GM18861 (cell line): Measurements from ENCODE around the gene TMTC2.
"Not testable (repeated sequence)": the region's sequence is repeated elsewhere in the genome, so short reads cannot be mapped to it uniquely, and the experiment has no call there.

Experiments used
- ATAC-seq: cut with Tn5 transposase; IDR thresholded peaks from one replicate; pipeline ENCODE4 v1.9.1; 2021; ENCODE audit not compliant: unreplicated experiment

Gene TMTC2

DNA sequence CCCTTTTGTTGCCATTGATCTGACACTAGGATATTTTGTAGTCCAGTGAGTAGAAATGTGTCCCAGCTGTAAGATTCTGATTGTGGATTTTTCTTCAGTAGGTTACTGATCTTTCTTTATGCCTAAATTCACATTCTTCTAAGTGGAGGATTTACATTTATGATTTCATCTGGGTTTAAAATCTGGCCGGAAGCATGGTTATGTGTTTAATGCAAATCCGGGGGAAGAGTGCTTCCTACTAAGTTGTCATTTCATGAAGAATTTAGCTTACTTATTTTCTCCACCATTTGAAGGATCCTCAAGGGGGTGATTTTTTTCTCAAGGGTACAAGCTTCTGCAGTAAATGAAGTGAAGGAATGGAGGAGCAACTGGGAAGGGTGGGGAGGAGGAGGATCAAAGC lies 96.7 kb downstream of the TMTC2 start:
- ATAC-seq = no peak

DNA sequence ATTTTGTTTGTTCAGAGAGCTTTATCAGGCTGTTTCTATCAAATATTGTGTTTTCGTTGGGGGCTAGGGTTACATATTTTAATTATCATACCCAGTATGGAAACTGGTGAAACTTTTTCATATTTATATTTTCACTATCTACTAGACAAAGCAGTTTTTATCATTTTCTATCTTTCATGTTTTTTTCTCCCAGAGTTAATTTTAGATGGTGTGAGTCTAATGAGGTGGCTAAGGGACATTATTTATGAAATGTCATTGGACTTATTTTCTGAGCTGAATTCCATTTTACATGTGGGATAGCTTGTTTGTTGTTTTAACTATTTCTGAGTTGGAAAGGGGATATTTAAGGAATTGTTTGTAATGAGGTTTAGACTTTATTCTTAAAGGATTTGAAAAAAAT lies 100.3 kb downstream of the TMTC2 start:
- ATAC-seq = no peak

DNA sequence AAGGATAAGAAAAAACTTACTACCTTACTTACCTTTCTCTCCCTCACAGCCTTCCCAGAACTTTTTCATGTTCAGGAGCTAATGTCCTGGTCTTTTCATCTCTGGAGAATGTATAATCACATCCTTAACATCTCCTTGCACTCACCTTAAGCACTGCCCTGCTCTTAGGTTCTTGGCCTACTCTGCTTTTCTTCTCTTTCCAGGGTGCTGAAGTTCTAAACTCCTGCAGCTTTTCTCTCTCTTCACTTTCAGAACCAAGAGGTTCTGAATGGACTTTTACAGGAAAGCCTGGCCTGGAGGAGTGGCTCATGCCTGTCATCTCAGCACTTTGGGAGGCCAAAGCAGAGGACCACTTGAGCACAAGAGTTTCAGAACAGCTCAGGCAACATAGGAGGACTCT lies 101.9 kb downstream of the TMTC2 start:
- ATAC-seq = no peak

DNA sequence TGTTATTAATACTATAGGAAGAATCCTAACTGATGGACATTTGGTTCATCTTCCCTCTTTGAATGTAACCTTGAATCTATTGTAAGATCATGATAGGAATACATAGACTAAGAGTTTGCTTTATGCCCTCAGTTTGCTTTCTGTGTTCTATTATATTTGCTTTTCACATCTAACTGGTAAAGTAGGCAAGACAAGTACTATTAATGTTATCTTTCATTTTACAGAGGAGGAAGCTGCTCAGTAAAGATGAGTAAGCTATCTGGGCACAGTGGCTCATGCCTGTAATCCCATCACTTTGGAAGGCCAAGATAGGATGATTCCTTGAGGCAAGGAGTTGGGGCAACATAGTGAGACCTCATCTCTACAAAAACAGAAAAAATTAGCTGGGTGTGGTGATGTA lies 103.0 kb downstream of the TMTC2 start:
- no peak for ATAC-seq

DNA sequence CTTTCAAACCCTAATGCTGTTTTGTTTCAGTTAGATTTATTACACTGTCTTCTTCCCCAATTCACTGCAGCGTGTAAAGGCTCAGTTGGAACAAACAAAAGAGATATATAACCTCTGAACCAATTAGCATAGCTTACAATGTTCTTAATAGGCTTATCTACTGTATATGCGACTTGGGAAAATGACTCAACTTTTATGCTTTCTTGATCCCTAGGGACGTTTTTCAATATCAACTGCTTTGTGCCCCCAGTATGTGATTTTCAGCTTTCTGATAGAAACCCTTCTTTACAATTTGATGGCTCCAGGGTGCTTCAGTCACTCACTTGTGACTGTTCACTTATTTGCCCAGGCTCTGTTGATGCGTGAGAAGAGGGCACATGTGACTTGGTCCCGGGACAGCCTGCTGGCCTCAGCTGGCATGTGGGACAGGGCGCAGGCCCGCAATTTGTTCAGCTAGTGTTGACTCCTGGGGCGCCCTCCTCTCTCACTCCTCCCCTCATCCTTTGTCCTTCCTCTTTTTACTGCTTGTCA lies 107.1 kb downstream of the TMTC2 start:
- no peak for ATAC-seq

DNA sequence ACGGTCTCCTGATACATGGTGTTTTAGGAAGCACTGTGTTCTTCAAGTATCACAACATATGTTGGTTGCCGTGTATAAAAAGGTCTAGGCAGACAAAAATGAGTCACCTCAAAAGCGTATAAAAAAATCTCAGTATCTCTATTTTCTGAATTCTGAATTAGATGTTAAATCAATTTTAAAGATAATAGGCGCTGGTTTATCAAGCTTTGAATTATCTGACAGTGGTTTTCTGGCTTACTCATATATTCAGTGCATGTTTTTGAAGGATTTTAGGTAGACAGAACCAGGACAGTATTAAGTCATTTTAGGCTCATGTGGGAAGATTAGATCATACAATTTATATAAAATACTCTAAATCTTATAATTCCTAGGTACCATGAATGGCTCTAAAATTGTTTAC lies 110.8 kb downstream of the TMTC2 start:
- ATAC-seq = no peak

DNA sequence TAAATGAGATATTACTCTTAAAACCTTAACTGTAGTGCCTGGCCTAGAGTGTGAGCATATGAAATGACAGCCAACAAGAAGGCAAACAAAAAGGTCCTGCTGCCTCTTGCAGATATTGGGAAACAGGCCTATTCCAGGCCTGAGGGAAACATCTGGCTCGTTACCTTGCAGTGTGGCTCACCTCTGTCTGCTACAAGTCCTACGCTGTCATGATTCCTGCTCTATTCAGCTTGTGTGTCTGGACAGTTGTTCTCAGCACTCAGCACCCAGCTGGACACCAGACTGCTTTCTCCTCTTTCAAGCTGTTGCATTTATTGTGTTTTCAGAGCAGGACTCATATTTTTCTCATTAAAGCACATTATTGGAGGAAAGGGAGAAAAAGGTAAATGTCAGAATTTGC lies 113.5 kb downstream of the TMTC2 start:
- no peak for ATAC-seq

DNA sequence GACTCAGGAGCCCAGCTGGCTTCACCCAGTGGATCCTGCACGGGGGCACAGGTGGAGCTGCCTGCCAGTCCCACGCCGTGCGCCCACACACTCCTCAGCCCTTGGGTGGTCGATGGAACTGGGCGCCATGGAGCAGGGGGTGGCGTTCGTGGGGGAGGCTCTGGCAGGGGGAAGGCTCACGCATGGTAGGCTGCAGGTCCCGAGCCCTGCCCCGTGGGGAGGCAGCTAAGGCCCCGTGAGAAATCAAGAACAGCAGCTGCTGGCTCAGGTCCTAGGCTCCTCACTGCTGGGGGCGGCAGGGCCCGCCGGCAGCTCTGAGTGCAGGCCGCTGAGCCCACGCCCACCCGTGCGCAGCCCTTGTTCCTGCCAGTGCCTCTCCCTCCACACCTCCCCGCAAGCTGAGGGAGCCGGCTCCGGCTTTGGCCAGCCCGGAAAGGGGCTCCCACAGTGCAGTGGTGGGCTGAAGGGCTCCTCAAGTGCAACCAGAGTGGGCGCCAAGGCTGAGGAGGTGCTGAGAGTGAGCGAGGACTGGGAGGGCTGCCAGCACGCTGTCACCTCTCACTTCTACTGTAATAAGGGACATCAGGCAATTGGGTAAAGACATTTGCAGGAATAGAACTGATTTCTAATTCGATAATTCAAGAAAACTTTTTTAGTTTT lies 115.4 kb downstream of the TMTC2 start:
- ATAC-seq = no peak

DNA sequence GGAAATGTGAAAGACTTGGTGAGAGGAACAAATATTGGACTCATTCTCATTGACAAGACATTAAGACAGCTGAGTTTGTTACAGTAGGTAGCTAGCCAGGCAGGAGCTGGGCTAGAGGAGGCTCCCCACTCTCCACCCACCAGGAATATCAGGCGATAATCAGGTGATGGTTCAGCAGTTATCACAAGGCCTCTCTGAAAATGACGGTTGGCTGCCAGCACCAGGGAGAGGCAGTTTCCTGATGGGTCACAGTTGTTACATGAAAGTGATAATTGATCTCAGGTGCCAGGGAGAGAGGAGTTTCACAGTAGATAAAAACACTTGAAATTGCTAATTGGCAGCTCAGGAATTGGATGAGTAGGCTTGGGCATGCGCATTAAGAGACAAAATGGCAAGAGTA lies 116.5 kb downstream of the TMTC2 start:
- ATAC-seq = no peak

DNA sequence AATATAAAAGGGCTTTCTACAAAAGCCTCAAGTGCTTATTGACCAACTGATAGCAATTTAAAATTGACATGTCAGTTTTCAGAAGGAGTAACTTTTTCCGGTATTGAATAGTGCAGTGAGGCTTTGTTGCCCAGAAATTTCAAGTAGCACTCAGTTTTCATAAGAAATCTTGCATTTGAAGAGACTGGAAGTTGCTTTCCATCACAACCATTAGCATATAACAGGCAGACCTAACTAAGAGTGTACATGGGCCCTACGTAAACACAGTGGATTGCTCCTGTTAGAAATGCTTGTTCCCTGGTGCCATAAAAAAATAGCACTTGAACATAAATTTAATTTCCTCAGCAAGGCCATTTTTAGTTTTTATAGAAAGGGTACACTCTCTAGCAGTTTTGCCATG lies 117.9 kb downstream of the TMTC2 start:
- no peak for ATAC-seq

DNA sequence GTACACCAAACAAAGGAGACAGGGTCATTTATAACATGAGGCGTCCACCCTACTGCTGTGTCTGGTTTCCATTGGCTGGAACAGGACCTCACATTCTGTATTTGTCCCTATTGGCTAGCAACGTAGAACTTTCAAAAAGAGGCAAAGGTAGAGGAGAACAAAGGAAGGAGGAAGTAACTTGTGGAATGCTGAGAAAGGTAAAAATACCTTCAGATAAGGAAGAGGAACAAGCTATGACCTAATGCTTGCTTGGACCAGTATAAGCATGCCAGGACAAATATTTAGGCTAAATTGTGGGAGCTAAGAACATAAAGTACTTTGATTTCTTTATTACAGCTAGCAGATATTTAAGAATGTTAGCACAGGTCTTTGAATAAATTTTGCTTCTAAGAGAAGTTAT lies 118.3 kb downstream of the TMTC2 start:
- ATAC-seq = not testable (repeated sequence)

DNA sequence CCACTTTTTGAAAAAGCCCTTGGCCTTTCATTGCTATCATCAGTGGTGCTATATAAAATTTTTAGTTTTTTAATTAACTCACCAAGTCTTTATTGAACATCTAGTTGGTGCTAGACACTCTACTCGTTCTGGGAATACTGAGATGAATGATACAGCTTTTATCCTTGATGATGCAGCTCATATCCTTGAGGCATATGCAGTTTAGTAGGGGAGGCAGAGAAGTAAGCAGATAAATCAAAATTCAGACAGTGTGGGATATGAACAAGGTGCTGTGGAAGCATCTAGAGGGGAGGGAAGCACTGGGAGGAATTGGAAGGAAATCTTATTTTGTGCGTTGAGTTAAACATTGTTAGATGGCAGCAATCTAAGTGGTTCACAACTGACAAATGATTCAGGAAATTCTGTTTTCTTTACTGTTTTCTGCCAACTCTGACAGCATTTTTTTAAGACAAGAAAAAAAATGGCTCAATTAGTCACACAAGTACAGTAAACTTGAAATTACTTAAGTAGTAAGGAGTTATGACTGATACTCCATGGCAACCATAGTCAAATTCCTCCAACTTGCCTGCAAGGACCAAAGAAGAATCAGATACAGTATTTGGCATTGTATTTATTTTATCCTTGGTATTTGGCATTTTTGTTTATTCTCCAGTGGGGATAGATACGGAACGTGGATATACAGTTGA lies 119.2 kb downstream of the TMTC2 start:
- ATAC-seq = no peak

DNA sequence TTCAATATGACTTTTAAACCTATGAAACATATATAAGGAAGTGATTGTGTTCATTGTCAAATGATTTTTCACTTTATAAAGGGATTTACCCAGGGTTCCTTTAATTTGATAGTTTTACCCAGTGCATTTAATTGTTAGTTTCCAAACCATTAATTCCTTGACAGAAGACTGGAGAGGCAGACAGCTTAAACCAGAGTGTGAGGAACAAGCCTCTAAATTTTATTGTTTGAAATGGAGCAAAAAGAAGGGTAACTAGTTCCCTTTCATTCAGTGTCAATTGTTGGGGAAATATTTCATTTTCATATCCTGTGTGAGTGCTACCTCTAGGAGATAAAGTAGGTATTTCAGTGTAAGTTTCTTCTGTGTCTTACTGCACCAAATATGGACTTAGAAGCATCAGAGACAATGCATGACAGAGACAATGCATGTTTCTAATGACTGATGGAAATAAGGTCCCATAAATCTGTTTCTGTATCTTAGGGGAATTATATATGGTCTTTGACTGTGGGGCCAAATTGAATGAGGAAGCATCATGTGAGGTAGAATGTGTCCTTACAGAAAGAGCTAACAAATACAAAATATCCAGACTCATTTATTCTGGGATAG lies 120.5 kb downstream of the TMTC2 start:
- ATAC-seq = no peak

DNA sequence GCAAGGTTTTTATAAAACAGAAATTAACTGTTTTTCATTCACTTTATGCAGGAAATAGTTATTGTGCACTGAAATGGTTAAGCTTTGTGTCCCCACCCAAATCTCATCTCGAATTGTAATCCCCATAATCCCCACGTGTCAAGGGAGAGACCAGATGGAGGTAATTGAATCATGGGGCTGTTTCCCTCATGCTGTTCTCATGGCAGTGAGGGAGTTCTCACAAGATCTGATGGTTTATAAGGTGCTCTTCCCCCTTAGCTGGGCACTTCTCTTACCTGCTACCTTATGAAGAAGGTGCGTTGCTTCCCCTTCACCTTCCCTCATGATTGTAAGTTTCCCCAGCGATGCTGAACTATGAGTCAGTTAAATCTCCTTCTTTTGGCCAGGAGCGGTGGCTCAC lies 123.9 kb downstream of the TMTC2 start:
- no peak for ATAC-seq

DNA sequence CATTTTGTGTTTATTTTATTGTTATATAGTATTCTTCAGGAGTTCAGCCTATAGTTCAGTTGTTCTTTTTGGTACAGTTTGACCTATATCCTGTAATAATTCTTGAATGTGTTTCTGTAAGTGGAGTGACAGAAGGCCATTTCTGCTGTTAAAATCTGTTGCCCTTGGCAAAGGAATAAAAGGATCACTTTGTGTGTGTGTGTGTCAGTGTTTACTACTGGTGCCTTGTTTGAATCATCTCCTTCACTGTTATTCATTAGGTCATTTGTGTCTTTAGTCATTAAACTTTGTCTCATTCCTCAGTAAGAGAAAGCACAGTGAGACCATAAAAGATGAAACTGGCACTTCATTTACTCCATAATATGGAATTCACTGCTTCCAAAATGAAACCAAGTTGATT lies 130.7 kb downstream of the TMTC2 start:
- no peak for ATAC-seq

DNA sequence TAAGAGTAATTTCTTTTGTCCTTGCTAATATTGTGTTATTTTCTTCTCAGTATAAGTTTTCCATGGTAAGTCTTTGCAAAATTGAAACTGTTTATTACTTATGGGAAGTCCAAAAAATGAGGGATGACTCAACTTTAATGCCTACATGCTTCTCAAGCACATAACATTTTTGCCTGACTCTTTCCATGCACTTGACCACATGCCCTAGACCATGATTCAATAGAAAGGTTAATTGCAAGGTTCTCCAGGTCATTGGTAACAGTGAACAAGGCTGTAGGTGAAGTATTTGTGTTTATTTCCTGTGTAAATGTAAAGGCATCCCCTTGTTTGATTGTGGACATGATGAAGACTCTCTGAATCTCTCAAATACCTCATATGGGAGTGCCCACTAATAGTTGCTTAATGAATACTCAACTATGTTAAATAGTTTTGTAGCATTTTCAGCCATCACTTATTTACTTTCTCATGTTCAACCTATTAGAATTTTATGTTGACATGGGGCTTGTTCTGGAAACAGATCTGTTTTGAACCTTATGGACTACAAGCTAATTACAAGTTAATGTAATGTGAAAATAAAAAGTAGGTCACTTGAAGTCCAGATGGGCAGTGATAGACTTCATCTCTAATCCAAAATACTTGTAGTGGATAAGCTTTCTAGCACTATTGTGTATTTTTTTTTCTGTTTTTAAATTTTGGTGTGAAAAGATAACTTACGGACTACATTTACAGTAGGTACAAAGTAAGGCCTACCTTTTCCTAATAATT lies 131.7 kb downstream of the TMTC2 start:
- no peak for ATAC-seq

DNA sequence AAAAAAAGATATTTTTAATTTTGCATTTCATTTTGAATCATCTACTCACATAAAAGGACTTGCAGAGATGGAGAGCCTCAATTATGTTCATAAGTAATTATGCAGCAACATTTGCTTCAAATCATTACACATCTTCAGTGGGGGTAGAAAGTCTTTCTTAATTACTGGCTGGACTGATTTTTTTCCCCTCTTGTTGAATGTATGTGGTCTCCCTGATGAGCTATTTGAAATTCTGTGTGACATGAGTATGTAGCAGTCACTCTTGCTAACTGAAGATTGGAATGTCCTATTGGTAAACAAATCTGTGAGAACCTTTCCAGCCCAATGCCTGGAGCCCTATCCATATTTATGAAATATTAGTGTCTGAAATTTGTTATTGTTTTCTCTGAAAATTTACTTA lies 139.8 kb downstream of the TMTC2 start:
- no peak for ATAC-seq

DNA sequence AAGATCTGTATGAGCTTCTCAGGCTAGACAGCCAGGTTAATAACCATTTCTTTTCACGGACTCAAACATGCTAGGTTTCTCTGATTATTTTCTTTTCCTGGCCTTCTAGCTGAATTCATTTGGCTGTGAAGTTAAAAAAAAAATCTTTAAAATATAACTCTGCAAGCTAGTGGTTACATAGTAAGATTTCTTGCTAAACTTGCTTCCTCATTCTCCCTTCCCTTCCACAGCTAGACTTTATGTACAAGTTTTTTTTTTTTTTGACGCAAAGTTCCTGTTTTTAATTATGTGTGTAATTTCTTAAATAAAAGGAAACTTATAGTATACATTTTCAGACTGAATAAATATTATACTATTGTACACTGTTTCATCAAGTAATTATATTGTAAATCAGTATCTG lies 145.4 kb downstream of the TMTC2 start:
- no peak for ATAC-seq

DNA sequence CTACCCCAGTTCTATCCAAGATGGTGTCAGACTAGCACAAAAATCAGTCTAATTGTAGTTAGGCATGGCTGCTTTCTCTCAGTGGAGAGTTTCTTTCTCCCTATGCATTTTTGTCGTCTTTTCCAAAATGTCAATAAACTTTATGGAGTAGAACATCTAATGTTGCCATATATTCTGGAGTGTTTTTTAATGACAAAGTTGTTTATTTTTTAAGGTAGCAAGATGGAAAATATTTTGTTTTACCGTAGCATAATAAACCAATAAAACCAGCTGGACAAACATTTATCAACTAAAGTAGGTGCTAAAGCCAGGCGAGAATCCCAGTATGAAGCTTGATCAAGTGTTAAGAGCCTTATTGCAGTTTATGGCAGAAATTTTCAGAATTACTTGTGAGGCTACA lies 146.3 kb downstream of the TMTC2 start:
- no peak for ATAC-seq

DNA sequence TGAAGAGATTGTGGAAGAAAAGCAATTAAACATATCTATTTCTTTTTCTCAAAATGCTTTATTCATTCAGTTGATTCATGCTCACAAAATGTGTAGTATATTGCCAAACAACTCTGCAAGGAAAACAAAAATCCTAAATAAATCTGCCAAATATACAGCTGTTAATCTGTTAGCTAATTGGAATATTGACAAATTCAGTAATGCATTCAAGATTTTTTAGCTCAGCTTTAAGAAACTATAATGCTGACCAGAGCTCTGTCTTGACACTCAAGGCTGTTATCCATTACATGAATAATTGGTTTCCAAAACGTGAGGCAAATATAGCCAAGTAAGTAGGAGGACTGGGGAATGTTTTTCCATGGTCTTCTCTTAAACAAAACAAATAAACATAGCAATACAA lies 146.8 kb downstream of the TMTC2 start:
- ATAC-seq = no peak

DNA sequence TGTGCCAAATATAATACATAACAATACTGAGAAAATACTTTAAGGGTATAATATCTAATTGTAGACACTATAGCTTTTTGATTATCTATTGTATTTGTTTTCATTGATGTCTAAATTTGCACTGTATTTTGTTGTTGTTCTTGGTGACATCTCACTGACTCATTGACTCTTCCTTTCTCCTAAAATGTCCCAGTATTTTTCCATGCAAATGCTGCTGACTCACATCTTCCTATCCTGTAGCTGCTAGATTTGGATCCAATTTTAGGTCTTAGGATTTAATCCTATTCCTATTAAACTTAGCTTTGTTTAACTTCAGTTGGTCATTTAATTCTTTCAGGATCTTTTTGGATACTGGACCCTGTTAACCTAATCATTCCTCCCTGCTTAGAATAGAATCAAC lies 148.5 kb downstream of the TMTC2 start:
- ATAC-seq = no peak

DNA sequence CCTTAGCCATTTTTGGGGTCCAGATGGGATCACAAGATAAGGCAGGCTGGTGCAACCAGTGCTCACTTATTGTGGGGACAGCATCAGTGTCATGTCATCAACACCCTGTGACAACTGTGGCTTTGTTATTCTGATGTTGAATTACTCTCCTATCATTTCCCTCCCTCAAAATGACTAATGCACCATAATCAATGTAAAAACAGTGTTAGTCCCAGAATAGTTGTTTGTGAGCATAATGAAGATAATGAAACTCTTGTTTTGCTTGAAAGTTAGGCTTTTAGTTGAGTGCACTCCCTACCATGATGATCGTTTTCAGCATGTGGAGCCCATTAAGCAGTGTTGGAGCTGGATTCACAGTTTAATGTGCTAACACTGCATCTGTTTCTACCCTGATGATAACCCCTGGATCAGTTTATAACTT lies 151.4 kb downstream of the TMTC2 start:
- no peak for ATAC-seq
